K562 (cell line): ENCODE results near the gene NMRAL1. TPM values are rescaled to one million over a fixed set of nuclear protein-coding genes. Genes with fewer than 3 reads are reported as not detected.

Source experiments
- ATAC-seq: fragments of 200-7000 bp; cut with Tn5 transposase; 3 replicates; pipeline ENCODE4 v1.9.1; 2020; ENCODE audit warnings: moderate library complexity
- BruUV-seq: library from RNA; stranded (reverse); fragments of 400-500 nt; replicated peaks from 2 replicates; lab custom pipeline; 2021; lab: Mats Ljungman, UMichigan
- CTCF ChIA-PET: fragments of 300-600 bp; formaldehyde crosslinking; extraction: SDS; loops from one replicate; lab custom pipeline; 2021; ENCODE audit warnings: low intra/inter-chr PET ratio; lab: Yijun Ruan, JAX
- POLR2A ChIA-PET: fragments of 300-600, 350-650 bp; sonication (Branson Sonifier 250); formaldehyde crosslinking; extraction: SDS; loops from one replicate; lab custom pipeline; 2021; ENCODE audit warnings: antibody characterized with exemption, inconsistent platforms; lab: Yijun Ruan, JAX
- DNase-seq, 4 experiments: peaks; one replicate each; pipeline versions ENCODE4 v3.0.0 to v3.0.0-alpha.2; 2011 to 2018; ENCODE audit warnings: low spot score in 3 of 4, mixed read lengths in 3 of 4; ENCODE audit errors: extremely low read depth in 1 of 4
- FAIRE-seq: peaks from 2 replicates; lab custom pipeline; 2011; peaks lifted over from hg19 to GRCh38; lab: Jason Lieb, UNC
- H2AFZ ChIP-seq: 2 replicates; pipeline ENCODE4 v1.6.0; 2011; ENCODE audit warnings: low read depth, low read length, control low read depth, inconsistent platforms
- H3K27ac ChIP-seq: fragments of 200-600 bp; 3 replicates; pipeline ENCODE4 v1.8.0; 2011; ENCODE audit warnings: low read depth, mild to moderate bottlenecking, control low read depth, inconsistent platforms, low read length, moderate library complexity, mixed read lengths; ENCODE audit errors: extremely low read depth
- H3K27me3 ChIP-seq, 2 experiments: fragments of 300-600 bp in 1 of 2; 2 replicates in 1 of 2; 3 replicates in 1 of 2; pipeline versions ENCODE4 v1.6.0 to v1.8.0; 2011; ENCODE audit warnings: inconsistent platforms in 2 of 2, low read length in 2 of 2, mild to moderate bottlenecking in 1 of 2, mixed read lengths in 1 of 2, moderate library complexity in 1 of 2; ENCODE audit not compliant: control insufficient read depth in 2 of 2, insufficient read depth in 2 of 2
- H3K36me3 ChIP-seq: fragments of 300-600 bp; 3 replicates; pipeline ENCODE4 v1.8.0; 2011; ENCODE audit warnings: mild to moderate bottlenecking, low read length, inconsistent platforms; ENCODE audit not compliant: control insufficient read depth, insufficient read depth
- H3K4me1 ChIP-seq, 2 experiments: fragments of 200-600 bp in 1 of 2; replicated peaks in 1 of 2; 2 replicates in 1 of 2; 3 replicates in 1 of 2; pipeline versions ENCODE4 v1.5.1 to v1.8.0; 2011; ENCODE audit warnings: inconsistent platforms in 2 of 2, low read length in 2 of 2, mild to moderate bottlenecking in 1 of 2, mixed read lengths in 1 of 2, moderate library complexity in 1 of 2; ENCODE audit not compliant: control insufficient read depth in 2 of 2, insufficient read depth in 2 of 2
- H3K4me2 ChIP-seq: 2 replicates; pipeline ENCODE4 v1.6.1; 2011; ENCODE audit warnings: low read length, control low read depth, inconsistent platforms, mixed read lengths; ENCODE audit not compliant: insufficient read depth
- H3K4me3 ChIP-seq: fragments of 200-600 bp; sonication (generic), shearing (Covaris generic); 2 replicates; pipeline ENCODE4 v1.5.1; 2016; ENCODE audit warnings: control low read depth, inconsistent platforms
- H3K79me2 ChIP-seq: fragments of 200-600 bp; 3 replicates; pipeline ENCODE4 v1.8.0; 2011; ENCODE audit warnings: low read length, inconsistent platforms; ENCODE audit not compliant: control insufficient read depth, insufficient read depth
- H3K9ac ChIP-seq, 2 experiments: 2 replicates each; pipeline versions ENCODE4 v1.6.0 to v1.6.1; 2011; ENCODE audit warnings: low read depth in 2 of 2, low read length in 2 of 2, control low read depth in 1 of 2, inconsistent platforms in 1 of 2, mild to moderate bottlenecking in 1 of 2, mixed read lengths in 1 of 2; ENCODE audit not compliant: insufficient read depth in 1 of 2
- H3K9me1 ChIP-seq: one replicate; pipeline ENCODE4 v1.6.0; 2011; ENCODE audit warnings: inconsistent platforms, mild to moderate bottlenecking, low read length, moderate library complexity; ENCODE audit not compliant: control insufficient read depth, insufficient read depth
- H3K9me3 ChIP-seq: replicated peaks from 2 replicates; pipeline ENCODE4 v1.5.1; 2011; ENCODE audit warnings: low read depth, low read length, inconsistent platforms; ENCODE audit not compliant: control insufficient read depth, insufficient read depth
- H4K20me1 ChIP-seq: replicated peaks from 2 replicates; pipeline ENCODE4 v1.6.1; 2011; ENCODE audit warnings: low read length, inconsistent platforms, mixed read lengths; ENCODE audit not compliant: control insufficient read depth, insufficient read depth
- ELF1 ChIP-seq: fragments of 200-800 bp; sonication (Bioruptor generic); IDR thresholded peaks from 2 replicates; pipeline ENCODE4 v1.6.1; 2016; ENCODE audit warnings: missing genetic modification characterization, missing compliant biosample characterization
- HDAC3 ChIP-seq: fragments of 450-650 bp; IDR thresholded peaks from 2 replicates; pipeline ENCODE4 v1.6.1; 2018; ENCODE audit warnings: borderline replicate concordance, mild to moderate bottlenecking, moderate library complexity; ENCODE audit not compliant: partially characterized antibody
- HNRNPL ChIP-seq: fragments of 200-400 bp; formaldehyde crosslinking; IDR thresholded peaks from 2 replicates; pipeline ENCODE4 v1.6.1; 2017; ENCODE audit warnings: low read depth, mild to moderate bottlenecking, low read length
- POLR2G ChIP-seq: fragments of 200-400 bp; formaldehyde crosslinking; IDR thresholded peaks from 2 replicates; pipeline ENCODE4 v1.6.1; 2017; ENCODE audit warnings: low read depth, mild to moderate bottlenecking, antibody characterized with exemption, low read length, moderate library complexity
- TCF3 ChIP-seq: sonication (generic); formaldehyde crosslinking; IDR thresholded peaks from 2 replicates; pipeline ENCODE4 v1.4.0; 2020; ENCODE audit warnings: mild to moderate bottlenecking, missing genetic modification reagents
- TSC22D4 ChIP-seq: fragments of 450-650 bp; IDR thresholded peaks from 2 replicates; pipeline ENCODE4 v1.6.1; 2016; ENCODE audit warnings: missing genetic modification characterization, missing biosample characterization, control low read depth
- ZNF174 ChIP-seq: fragments of 250-450 bp; sonication (Bioruptor Pico); IDR thresholded peaks from 2 replicates; pipeline ENCODE4 v1.4.0; 2020; ENCODE audit warnings: mild to moderate bottlenecking
- ZNF668 ChIP-seq: fragments of 250-450 bp; sonication (Bioruptor Pico); IDR thresholded peaks from 2 replicates; pipeline ENCODE4 v1.8.0; 2022; ENCODE audit warnings: mild to moderate bottlenecking, inconsistent platforms
- WGBS: fragments of 100-300 bp; shearing (Covaris generic); methylation state at CpG from one replicate; pipeline ENCODE4 v1.1.6; 2016; ENCODE audit warnings: low coverage, mixed read lengths; ENCODE audit not compliant: insufficient coverage; ENCODE audit errors: missing lambda C conversion rate; 5-methylcytosine and 5-hydroxymethylcytosine counted together
- in situ Hi-C: fragments of 300-500 bp; cut with MboI; formaldehyde crosslinking; loops from 4 replicates; pipeline ENCODE4 v1.15.0; 2018; ENCODE audit warnings: inconsistent platforms, mixed read lengths
- intact Hi-C: fragments of 100-400 bp; cut with micrococcal nuclease; formaldehyde crosslinking; loops from 2 replicates; pipeline ENCODE4 v1.14.2; 2022
- polyA plus RNA-seq, 8 experiments: library from polyadenylated mRNA; depleted of rRNA in 4 of 8; stranded (reverse) in 5 of 8; unstranded in 3 of 8; fragments of >200 nt; fragmentation: Nextera tagmentation in 2 of 8; fragmentation: Illumina TruSeq in 1 of 8; extraction: Ambion mirVana in 2 of 8; extraction: Trizol in 1 of 8; gene quantifications; 2 replicates each; pipeline versions ENCODE4 v1.2.1 to v1.2.3, GENCODE V29; 2011 to 2014; ENCODE audit warnings: inconsistent platforms in 1 of 8, missing spikeins in 1 of 8
- total RNA-seq, 7 experiments: library from RNA; depleted of rRNA in 6 of 7; stranded (reverse); fragments of >200 nt in 6 of 7; fragmentation: Illumina TruSeq in 2 of 7; extraction: Trizol in 2 of 7; gene quantifications; 2 replicates each; pipeline versions ENCODE4 v1.2.1 to v1.2.3, GENCODE V29; 2011 to 2021; ENCODE audit warnings: low replicate concordance in 1 of 7
- TF ChIP-seq, protein P1 (sequence below): fragments of 250-450 bp; sonication (Bioruptor Pico); IDR thresholded peaks from 2 replicates; pipeline ENCODE4 v1.9.0; 2021; ENCODE audit warnings: mild to moderate bottlenecking, inconsistent platforms
- TF ChIP-seq, protein P2 (sequence below): sonication (generic); formaldehyde crosslinking; IDR thresholded peaks from 2 replicates; pipeline ENCODE4 v1.8.0; 2022; ENCODE audit warnings: missing genetic modification reagents, mild to moderate bottlenecking, borderline replicate concordance

The NMRAL1 gene
- total and polyA plus RNA-seq, 9 of the 15 experiments (the other 6 are each of a cell fraction or from before 2014, with no cell fraction given), result 6.3 to 116 (median 63.2) TPM

GRCh38 chr16:4522051-4522581 lies 47.7 kb upstream of the NMRAL1 start:
- CTCF ChIA-PET, result no interaction called here
- ATAC-seq, result no peak
- no TSS peak for BruUV-seq

GRCh38 chr16:4520913-4521312 lies 46.5 kb upstream of the NMRAL1 start:
- ATAC-seq (no peak), DNase-seq (no peak), FAIRE-seq (no peak)
- H3K27ac ChIP-seq, result no peak overlapping the region
- H3K79me2 ChIP-seq, result no peaks in the 10 kb centered on the region
- no peaks in the 10 kb centered on the region for H4K20me1 ChIP-seq
- intact Hi-C loops, result loop anchor here (10.0 kb wide), 1 partner anchor 434 kb away; the partner anchor contains the start of gene SEC14L5
- no peak overlapping the region for H3K4me3 ChIP-seq
- WGBS, result 55% methylated on average over 7 of the region's 7 CpGs
- ChIA-PET CTCF (no interaction called here), POLR2A (no interaction called here)
- H2AFZ ChIP-seq, result no peak overlapping the region
- H3K4me1 ChIP-seq, result peaks cover 9 to 16% of the 10 kb centered on the region in 2 experiments; a peak in 4 of 5 replicates
- no peaks in the 10 kb centered on the region for H3K9me1 ChIP-seq
- no peaks in the 10 kb centered on the region for H3K36me3 ChIP-seq
- no peaks in the 10 kb centered on the region for H3K27me3 ChIP-seq
- in situ Hi-C loops, result loop anchor here (5.0 kb wide), 1 partner anchor 66 kb away; no protein-coding TSS in a partner anchor
- no peak overlapping the region for H3K4me2 ChIP-seq
- H3K9me3 ChIP-seq, result no peaks in the 10 kb centered on the region
- no TSS peak for BruUV-seq
- no peak overlapping the region for H3K9ac ChIP-seq
- TF ChIP-seq, protein P1, sequence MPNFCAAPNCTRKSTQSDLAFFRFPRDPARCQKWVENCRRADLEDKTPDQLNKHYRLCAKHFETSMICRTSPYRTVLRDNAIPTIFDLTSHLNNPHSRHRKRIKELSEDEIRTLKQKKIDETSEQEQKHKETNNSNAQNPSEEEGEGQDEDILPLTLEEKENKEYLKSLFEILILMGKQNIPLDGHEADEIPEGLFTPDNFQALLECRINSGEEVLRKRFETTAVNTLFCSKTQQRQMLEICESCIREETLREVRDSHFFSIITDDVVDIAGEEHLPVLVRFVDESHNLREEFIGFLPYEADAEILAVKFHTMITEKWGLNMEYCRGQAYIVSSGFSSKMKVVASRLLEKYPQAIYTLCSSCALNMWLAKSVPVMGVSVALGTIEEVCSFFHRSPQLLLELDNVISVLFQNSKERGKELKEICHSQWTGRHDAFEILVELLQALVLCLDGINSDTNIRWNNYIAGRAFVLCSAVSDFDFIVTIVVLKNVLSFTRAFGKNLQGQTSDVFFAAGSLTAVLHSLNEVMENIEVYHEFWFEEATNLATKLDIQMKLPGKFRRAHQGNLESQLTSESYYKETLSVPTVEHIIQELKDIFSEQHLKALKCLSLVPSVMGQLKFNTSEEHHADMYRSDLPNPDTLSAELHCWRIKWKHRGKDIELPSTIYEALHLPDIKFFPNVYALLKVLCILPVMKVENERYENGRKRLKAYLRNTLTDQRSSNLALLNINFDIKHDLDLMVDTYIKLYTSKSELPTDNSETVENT, result no peak
- TF ChIP-seq HNRNPL (no peak), HDAC3 (no peak), ZNF174 (CRISPR knock-in tag) (no peak), ZNF668 (CRISPR knock-in tag) (no peak), POLR2G (no peak), ELF1 (tag) (no peak), TCF3 (no peak)
- TF ChIP-seq, protein P2, sequence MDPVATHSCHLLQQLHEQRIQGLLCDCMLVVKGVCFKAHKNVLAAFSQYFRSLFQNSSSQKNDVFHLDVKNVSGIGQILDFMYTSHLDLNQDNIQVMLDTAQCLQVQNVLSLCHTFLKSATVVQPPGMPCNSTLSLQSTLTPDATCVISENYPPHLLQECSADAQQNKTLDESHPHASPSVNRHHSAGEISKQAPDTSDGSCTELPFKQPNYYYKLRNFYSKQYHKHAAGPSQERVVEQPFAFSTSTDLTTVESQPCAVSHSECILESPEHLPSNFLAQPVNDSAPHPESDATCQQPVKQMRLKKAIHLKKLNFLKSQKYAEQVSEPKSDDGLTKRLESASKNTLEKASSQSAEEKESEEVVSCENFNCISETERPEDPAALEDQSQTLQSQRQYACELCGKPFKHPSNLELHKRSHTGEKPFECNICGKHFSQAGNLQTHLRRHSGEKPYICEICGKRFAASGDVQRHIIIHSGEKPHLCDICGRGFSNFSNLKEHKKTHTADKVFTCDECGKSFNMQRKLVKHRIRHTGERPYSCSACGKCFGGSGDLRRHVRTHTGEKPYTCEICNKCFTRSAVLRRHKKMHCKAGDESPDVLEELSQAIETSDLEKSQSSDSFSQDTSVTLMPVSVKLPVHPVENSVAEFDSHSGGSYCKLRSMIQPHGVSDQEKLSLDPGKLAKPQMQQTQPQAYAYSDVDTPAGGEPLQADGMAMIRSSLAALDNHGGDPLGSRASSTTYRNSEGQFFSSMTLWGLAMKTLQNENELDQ (CRISPR knock-in tag), result no peak

More at GRCh38 chr16:4522051-4522581, 47.7 kb upstream of the NMRAL1 start:
- Histone ChIP-seq H3K9ac (peak overlapping the region in 1 of 2 experiments; percentile 61; a peak in 2 of 4 replicates), H3K79me2 (no peaks in the 10 kb centered on the region), H2AFZ (no peak overlapping the region), H3K4me3 (no peak overlapping the region), H3K4me2 (no peak overlapping the region), H3K27ac (no peak overlapping the region), H3K36me3 (no peaks in the 10 kb centered on the region), H3K9me1 (no peaks in the 10 kb centered on the region), H3K9me3 (no peaks in the 10 kb centered on the region), H3K4me1 (peaks cover 9 to 22% of the 10 kb centered on the region in 2 experiments; a peak in 4 of 5 replicates), H4K20me1 (no peaks in the 10 kb centered on the region), H3K27me3 (no peaks in the 10 kb centered on the region)
- in situ Hi-C loops, result loop anchor here (5.0 kb wide), 1 partner anchor 65 kb away; no protein-coding TSS in a partner anchor
- TF ChIP-seq TSC22D4, result no peak
- WGBS, result 51% methylated on average over 8 of the region's 8 CpGs
- POLR2A ChIA-PET, result interaction anchor here (0.6 to 1.7 kb wide), 7 partner anchors 8 to 174 kb away, joined by 3 to 5 read pairs (median 4); no protein-coding TSS in a partner anchor
- no peak for DNase-seq
- intact Hi-C loops, result loop anchor here (10.0 kb wide), 1 partner anchor 433 kb away; the partner anchor contains the start of gene SEC14L5
- no peak for FAIRE-seq
